H1 (cell line): ENCODE results near the gene NEK11.

Source experiments
- CEBPB ChIP-seq: IDR thresholded peaks from 2 replicates; pipeline ENCODE4 v1.6.1; 2012; ENCODE audit warnings: low read depth, low read length
- CREB1 ChIP-seq: IDR thresholded peaks from 2 replicates; pipeline ENCODE4 v1.6.1; 2012; ENCODE audit warnings: inconsistent platforms
- GTF2F1 ChIP-seq: IDR thresholded peaks from 2 replicates; pipeline ENCODE4 v1.6.1; 2012; ENCODE audit warnings: low read depth, low read length, improper control_type of control experiment, borderline replicate concordance
- JUND ChIP-seq: IDR thresholded peaks from 2 replicates; pipeline ENCODE4 v1.6.1; 2011; ENCODE audit warnings: mild to moderate bottlenecking, improper control_type of control experiment, low read length
- POLR2A ChIP-seq, 2 experiments: IDR thresholded peaks; 1 replicate in 1 of 2; 2 replicates in 1 of 2; pipeline ENCODE4 v1.6.1; 2011; ENCODE audit warnings: low read depth in 2 of 2, low read length in 2 of 2, mild to moderate bottlenecking in 2 of 2; ENCODE audit errors: control extremely low read depth in 1 of 2
- RAD21 ChIP-seq, 2 experiments: IDR thresholded peaks in 1 of 2; conservative IDR thresholded peaks in 1 of 2; 2 replicates each; pipeline ENCODE4 v1.6.1; 2011; ENCODE audit warnings: low read depth in 2 of 2, low read length in 2 of 2, improper control_type of control experiment in 1 of 2, inconsistent platforms in 1 of 2, mild to moderate bottlenecking in 1 of 2, moderate library complexity in 1 of 2
- SIN3A ChIP-seq, 2 experiments: IDR thresholded peaks in 1 of 2; conservative IDR thresholded peaks in 1 of 2; 2 replicates each; pipeline ENCODE4 v1.6.1; 2011 to 2012; ENCODE audit warnings: low read length in 2 of 2, improper control_type of control experiment in 1 of 2, low read depth in 1 of 2, mild to moderate bottlenecking in 1 of 2
- SRF ChIP-seq: IDR thresholded peaks from 2 replicates; pipeline ENCODE4 v1.6.1; 2011; ENCODE audit warnings: mild to moderate bottlenecking, low read depth, low read length, moderate library complexity
- TEAD4 ChIP-seq: IDR thresholded peaks from 2 replicates; pipeline ENCODE4 v1.6.1; 2012; ENCODE audit warnings: low read depth, low read length, inconsistent platforms, mixed read lengths
- YY1 ChIP-seq: IDR thresholded peaks from 2 replicates; pipeline ENCODE4 v1.6.1; 2011; ENCODE audit warnings: low read depth, mild to moderate bottlenecking, low read length
- ZNF274 ChIP-seq: IDR thresholded peaks from 2 replicates; pipeline ENCODE4 v1.7.0; 2012; ENCODE audit warnings: low read length, borderline replicate concordance; ENCODE audit errors: extremely low read depth
- TF ChIP-seq, protein P1 (sequence below), 3 experiments: IDR thresholded peaks; 1 replicate in 2 of 3; 2 replicates in 1 of 3; pipeline versions ENCODE4 v1.5.1 to v1.6.1; 2011; ENCODE audit warnings: low read length in 3 of 3, mild to moderate bottlenecking in 3 of 3, inconsistent platforms in 2 of 3, low read depth in 1 of 3, moderate library complexity in 1 of 3; ENCODE audit not compliant: insufficient read depth in 1 of 3; ENCODE audit errors: control extremely low read depth in 1 of 3

DNA sequence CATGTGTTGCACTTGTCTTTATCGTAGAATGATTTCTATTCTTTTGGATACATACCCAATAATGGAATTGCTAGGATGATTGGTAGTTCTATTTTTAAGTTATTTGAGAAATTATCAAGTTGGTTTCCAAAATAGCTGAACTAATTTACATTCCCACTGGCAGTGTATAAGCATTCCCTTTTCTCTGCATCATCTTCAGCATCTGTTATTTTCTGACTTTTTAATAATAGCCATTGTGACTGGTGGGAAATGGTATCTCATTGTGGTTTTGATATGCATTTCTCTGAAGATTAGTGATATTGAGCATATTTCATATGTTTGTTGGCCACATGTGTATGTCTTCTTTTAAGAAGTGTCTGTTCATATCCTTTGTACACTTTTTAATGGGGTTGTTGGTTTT, 273.2 kb downstream of the NEK11 start:
- TF ChIP-seq, protein P1, sequence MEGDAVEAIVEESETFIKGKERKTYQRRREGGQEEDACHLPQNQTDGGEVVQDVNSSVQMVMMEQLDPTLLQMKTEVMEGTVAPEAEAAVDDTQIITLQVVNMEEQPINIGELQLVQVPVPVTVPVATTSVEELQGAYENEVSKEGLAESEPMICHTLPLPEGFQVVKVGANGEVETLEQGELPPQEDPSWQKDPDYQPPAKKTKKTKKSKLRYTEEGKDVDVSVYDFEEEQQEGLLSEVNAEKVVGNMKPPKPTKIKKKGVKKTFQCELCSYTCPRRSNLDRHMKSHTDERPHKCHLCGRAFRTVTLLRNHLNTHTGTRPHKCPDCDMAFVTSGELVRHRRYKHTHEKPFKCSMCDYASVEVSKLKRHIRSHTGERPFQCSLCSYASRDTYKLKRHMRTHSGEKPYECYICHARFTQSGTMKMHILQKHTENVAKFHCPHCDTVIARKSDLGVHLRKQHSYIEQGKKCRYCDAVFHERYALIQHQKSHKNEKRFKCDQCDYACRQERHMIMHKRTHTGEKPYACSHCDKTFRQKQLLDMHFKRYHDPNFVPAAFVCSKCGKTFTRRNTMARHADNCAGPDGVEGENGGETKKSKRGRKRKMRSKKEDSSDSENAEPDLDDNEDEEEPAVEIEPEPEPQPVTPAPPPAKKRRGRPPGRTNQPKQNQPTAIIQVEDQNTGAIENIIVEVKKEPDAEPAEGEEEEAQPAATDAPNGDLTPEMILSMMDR (IDR thresholded peaks at IDR 0.05; ENCODE audit: control extremely low read depth in 1 of 3, insufficient read depth in 1 of 3, low read depth in 1 of 3, low read length in 3 of 3) = no peak
- TF ChIP-seq ZNF274 (no peak), POLR2A (IDR thresholded peaks at IDR 0.05; ENCODE audit: control extremely low read depth in 1 of 2, low read depth in 2 of 2, low read length in 2 of 2) (no peak), CREB1 (no peak), YY1 (no peak), GTF2F1 (no peak), SRF (no peak), JUND (no peak), SIN3A (conservative IDR thresholded peaks at IDR 0.05 in 1 of 2, IDR thresholded peaks at IDR 0.05 in 1 of 2; ENCODE audit: low read depth in 1 of 2, low read length in 2 of 2) (no peak), RAD21 (IDR thresholded peaks at IDR 0.05 in 1 of 2, conservative IDR thresholded peaks at IDR 0.05 in 1 of 2; ENCODE audit: low read depth in 2 of 2, low read length in 2 of 2) (no peak), TEAD4 (no peak), CEBPB (no peak)
